Eye (tissue), 1 donor: ENCODE data around the gene PHLPP1.

ENCODE experiments used
- DNase-seq: peaks from one replicate; pipeline ENCODE4 v3.0.0-alpha.2; 2015

Gene PHLPP1

DNA sequence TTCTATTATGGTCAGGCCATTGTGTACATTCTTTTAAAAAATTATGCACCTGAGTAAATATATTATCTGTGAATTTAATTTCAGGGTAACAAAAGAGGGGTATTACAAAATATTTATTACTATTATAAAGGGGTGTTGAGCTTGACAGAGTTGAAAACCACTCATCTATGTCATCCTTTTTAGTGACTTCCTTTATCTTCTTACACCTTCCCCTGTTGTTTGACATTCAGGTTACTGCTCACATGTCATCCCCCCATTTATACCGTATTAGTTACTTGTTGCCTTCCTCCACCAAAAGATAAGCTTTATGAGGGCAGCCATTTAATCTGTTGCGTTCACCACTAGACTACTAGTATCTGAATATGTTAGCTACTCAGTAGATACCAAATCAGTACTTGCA lies 313.0 kb downstream of the PHLPP1 start:
- DNase-seq: no peak
